GM20431 (cell line): Measurements from ENCODE around the gene ADAP1.

ENCODE experiments used
- in situ Hi-C: fragments of 300-500 bp; cut with MseI, MboI; formaldehyde crosslinking; loops from one replicate; pipeline ENCODE4 v1.15.0; 2020; ENCODE audit warnings: low sequenced_read_pairs; ENCODE audit not compliant: unreplicated experiment

ADAP1 gene

DNA sequence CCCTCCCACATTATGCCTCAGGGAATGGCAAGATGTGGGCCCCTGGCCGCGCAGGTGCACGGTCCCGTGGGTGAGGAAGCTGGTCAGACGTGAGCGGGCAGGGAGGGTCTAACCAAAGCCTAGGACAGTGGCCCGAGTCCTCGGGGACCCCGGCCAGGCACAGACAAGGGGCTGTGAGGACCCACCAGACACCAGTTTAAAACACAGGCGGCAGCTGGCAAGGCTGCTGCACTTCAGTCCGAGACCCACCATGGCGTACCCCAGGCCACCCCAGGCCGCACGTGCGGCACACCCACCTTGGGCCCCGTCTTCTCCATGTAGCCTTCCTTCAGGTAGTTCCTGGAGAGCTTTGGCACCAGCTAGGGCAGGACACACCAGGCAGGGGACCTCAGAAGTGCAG is 54.7 kb downstream of the ADAP1 start:
- in situ Hi-C loops: no loop called here

DNA sequence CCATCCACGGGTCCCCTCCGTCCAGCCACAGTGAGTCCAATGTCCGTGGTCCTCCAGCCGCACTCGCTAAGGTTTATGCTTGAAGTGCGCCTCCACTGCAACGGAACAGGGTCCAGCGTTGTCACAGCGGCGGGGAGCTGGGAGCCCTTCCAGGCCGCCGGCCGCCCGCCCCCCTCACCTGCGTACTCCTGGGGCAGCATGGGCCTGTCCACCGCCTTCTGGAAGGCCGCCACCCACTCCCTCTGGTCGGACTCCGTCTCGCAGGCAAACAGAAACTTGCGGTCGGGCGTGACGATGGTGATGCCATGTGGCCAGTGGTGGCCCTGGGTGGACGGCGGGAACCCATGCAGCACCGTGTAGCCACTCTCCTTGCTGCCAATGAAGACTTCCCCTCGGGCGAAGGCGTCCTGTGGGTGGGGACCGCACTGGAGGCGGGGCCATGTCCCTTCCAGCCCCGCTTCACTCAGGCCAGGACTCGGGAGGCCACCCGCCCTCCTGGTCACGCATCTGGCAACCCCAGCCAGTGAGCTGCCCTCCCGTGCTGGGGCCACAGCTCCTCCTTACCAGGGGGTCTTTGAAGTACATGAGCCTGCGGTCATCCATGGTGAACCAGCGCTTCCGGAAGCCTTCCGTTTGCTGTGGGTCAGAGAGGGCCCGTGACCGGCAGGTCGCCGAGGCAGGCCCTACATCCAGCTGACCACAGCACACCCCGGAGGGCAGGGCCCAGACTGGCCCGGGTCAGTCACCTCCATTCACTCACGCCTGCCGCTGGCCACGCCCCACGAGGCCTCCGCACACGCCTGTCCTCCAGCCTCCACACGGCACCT is 55.4 kb downstream of the ADAP1 start:
- in situ Hi-C loops: no loop called here

DNA sequence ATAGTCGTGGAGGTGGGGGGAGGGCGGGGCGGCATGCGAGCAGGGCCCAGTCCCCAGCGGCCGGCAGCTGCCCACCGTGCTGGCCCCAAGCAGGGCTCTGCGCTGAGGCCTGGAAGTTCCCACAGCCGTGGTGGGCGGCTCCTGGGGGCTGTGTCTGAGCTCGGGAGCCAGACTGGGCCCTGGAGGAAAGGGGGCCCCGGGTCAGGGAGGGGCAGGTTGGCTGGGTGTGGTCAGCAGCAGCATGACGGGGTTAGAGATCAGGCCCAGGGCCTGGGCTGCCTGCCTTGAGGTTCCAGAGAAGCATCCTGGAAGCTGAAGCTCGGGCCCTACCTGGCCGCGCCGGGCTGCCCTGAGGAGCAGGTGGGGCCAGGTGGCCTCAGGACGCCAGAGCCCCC is 56.0 kb downstream of the ADAP1 start:
- in situ Hi-C loops: no loop called here

DNA sequence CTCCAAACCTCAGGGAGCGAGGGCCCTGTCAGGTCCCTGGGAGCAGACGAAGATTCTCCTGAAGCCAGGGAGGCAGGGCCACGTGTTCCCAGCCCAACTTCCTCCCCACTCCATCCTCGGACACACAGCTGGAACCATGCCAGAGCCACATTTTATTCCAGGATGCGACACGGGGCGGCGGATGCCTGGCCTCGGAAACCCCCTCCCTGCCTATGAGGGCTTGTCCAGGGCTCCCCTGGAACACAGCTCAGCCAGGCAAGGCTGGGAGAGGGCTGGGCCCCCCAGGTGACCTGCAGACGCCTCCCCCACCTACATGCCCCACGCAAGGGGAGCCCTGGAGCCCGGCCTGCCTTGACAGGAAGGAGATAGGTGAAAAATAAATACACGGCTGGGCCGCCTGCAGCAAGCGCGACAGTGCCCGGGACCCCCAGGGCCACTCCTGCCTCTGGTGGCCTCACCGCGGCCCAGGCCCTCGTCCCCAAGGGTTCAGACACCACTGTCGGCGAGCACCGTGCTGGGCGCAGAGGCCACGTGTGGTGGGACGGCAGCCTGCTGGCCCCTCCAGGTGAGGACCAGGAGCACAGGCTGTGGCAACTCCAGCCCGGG is 56.6 kb downstream of the ADAP1 start:
- in situ Hi-C loops: no loop called here

DNA sequence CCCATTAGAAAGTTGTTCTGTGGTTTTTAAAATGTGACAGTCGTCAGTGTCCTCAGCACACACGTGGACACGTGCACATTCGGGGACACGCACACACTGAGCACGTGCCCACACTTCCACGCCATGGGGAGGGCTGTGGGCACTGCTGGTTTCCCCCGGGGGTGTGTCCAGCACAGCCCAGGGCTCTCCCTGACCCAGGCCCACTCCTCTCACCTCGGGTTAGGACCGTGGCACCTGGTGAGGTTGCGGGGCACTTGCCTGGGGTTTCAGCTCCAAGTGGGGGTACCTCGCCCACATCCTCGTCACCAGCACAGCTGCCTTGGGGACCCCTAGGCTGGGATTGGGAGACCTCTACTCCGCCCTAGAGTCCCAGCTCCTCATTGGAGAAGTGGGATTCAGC is 57.4 kb downstream of the ADAP1 start:
- in situ Hi-C loops: no loop called here

DNA sequence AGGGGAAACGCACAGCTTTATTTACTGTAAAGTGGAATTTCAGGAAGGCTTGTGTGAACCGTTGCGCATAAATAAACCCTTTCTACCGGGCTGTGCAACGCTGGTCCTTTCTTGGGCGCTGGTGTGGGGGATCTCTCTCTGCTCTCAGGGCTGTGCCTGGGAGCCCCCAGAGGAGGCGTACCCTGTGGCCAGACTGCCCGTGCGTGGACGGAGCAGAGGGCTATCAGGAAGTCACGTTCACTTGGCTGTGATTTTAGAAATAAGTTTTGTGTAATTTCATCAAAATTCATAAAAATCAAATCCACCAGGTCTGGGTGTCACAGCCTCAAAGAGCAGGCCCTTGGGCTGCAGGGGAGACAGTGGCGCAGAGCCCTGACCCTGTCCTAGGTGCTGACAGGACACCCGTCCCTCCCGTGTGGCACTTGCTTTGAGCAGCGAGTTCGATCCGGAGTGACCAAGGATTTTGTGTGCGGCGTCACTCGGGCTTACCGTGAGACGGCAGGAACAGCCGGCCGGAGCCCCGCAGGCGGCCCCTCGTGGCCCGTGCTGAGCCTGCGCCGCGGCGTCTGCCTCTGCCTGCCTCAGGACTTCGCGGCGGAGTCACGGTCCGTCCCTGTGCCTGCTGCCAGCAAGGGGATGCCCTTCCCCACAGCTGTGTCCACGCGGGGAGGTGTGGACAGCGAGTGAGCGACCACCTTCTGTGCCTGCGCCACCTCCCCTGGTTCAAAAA is 58.0 kb downstream of the ADAP1 start:
- in situ Hi-C loops: no loop called here

DNA sequence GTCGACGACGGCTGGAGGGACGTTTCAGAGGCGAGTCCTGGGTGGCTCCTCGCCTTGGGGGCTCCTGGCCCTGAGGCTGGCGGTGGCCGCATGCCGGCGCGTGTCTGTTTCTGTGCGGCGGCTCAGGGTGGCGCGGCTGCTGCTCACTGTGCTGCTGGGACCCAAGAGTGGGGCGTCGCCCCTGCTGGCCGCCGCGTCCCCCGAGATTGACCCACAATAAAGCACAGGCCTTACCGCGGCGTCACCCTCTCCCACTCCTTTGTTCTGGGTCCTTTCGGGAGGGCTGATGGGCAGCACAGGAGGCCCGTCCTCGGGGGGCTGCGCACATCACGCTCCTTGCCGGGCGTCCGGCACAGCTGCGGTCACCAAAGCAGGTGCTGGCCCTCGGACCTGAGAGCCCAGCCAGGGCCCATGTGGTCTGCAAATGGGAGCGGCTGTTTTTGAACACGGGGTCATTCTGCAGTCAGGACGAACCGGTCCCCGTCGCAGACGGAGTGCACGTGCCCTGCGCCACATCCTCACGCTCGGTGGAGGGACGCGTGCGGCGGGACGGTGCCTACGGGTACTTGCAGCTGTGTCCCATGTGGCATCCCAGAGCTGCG is 58.9 kb downstream of the ADAP1 start:
- in situ Hi-C loops: no loop called here

DNA sequence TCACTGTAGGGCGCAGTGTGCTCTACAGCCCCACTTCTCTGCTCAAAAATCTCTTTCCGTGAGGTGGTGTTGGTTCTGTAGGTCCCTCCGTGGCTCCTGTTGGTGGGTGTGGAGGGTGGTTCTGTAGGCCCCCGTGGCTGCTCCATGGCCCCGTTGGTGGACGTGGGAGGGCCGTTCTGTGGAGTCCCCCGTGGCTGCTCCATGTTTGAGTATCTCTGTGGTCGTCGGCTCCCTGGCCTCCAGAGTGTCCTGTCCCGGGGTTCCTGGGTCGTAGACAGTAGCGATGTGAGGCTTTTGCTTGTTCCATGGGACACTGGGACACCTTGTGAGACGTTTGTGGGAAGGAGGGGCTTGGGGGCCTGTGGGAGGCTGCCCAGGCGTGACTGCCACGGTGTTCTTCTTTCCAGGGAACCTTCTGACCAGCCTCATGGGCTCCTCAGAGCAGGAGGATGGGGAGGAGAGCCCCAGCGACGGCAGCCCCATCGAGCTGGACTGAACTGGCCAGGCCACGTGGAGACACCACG is 59.5 kb downstream of the ADAP1 start:
- in situ Hi-C loops: no loop called here

DNA sequence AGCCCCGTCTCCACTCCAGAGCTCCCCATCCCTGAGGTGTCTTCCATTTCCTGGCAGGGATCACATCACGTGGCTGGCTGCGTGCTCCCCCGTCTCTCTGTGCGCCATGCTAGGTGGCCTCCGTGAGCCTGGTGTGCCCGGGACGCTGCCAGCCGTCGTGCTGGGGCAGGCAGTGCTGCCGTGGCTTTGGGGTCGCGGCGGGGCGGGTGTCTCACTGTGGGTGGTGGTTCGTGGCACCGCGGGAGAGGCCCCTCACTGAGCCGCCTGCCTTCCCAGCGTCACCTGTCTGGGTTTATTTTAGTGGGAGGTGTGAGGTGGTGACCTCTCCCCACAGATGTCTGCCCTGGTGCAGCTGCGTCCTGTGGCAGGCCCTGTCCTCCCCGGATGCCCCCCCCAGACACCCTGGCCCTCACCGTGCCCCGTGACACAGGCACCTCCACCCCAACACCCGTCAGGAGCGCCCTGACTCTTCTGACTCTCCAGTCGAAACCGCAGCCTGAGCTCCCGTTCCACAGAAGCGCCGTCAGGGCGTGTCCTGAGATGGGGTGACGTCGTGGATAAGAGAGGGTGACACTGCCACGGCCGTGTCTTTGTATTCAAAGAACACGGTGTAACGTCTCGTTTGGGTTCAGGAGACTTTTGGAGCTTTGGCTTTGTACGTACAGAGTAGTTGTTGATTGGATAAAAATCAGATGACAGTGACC is 60.2 kb downstream of the ADAP1 start:
- in situ Hi-C loops: no loop called here

DNA sequence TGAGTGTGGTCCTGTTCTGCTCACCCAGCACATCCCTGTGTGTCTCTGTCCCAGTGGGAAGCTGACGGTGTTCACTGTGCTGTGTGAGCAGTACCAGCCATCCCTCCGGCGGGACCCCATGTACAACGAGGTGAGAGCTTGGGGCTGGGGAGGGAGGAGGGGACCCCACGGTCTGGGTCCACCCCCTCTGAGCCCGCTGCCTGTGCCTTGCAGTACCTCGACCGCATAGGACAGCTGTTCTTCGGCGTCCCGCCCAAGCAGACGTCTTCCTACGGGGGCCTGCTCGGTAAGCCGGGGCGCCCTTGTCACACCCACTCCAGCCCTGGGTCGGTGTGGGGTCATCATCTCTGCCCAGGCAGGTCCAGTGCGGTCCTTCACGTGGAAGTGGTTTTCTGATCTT is 60.8 kb downstream of the ADAP1 start:
- in situ Hi-C loops: no loop called here

DNA sequence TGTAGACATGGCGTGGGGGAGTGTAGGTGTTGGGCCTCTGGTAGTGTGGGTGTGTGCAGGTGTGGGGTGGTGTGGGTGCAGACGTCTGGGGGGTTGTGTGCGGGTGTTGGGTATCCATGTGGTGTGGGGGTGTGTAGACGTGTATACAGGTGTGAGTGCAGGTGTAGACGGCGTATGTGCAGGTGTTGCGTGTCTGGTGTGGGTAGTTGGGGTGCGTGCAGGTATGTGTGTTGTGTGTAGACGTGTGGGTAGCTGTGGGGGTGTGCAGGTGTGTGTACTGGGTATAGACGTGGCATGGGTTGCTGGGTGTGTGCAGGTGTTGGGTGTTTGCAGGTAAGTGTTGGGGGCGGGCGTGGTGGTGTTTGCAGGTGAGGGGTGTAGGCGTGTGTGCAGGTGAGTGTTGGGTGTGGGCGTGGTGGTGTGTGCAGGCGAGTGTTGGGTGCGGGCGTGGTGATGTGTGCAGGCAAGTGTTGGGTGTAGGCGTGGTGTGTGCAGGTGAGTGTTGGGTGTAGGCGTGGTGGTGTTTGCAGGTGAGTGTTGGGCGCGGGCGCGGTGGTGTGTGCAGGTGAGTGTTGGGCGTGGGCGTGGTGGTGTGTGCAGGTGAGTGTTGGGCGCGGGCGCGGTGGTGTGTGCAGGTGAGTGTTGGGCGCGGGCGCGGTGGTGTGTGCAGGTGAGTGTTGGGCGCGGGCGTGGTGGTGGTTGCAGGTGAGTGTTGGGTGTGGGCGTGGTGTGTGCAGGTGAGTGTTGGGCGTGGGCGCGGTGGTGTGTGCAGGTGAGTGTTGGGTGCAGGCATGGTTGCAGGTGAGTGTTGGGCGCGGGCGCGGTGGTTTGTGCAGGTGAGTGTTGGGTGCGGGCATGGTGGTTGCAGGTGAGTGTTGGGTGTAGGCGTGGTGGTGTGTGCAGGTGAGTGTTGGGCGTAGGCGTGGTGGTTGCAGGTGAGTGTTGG is 61.6 kb downstream of the ADAP1 start:
- in situ Hi-C loops: no loop called here

DNA sequence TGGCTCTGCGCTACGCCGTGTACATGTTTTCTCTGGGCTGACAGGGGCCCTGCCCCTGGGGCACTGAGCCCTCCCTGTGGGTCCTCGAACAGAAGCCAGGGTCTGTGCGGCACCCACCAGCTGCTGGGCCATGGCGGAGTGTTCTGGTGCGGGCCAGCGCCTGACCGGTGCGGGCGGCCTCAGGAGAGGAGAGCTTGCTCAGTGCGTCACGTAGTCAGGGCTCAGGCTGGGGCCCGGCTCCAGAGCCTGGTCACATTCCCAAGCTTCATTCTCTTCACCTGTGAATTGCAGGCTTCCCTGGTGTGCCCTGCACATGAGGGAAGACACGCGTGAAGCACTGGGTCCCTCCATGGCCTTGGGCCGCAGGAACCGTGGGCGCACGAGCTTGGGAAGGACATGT is 62.7 kb downstream of the ADAP1 start:
- in situ Hi-C loops: no loop called here

DNA sequence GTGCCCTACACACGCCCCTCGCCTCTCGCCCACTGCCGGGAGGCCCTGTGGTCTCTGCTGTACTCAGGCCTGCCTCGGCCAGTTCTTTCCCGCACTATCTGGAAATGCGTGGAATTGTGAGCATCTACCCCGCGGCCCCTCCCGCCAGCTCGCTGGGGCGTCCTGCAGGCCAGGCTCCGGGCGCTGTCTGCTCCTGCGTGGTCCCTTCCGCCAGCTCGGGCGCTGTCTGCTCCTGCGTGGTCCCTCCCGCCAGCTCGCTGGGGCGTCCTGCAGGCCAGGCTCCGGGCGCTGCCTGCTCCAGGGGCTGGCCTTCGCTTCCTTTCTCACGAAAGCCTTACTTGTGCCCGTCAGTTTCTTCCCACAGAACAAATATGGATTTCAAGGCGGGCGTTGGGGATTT is 63.2 kb downstream of the ADAP1 start:
- in situ Hi-C loops: no loop called here

DNA sequence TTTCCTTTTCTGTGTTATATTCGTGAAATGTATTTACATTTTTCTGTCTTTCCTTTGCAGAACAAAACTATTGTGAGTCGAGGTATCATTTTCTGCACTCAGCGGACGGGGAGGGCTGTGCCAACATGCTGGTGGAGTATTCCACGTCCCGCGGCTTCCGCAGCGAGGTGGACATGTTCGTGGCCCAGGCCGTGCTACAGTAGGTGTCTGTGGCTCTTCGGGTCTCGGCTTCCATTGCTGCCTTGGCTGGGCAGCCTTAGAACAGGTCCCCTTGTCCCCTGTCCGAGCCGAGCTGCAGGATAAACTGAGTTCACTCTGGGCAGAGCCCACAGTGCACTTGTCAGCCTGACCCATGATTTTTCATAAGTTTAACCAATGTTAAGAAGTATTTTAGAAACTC is 63.6 kb downstream of the ADAP1 start:
- in situ Hi-C loops: no loop called here

DNA sequence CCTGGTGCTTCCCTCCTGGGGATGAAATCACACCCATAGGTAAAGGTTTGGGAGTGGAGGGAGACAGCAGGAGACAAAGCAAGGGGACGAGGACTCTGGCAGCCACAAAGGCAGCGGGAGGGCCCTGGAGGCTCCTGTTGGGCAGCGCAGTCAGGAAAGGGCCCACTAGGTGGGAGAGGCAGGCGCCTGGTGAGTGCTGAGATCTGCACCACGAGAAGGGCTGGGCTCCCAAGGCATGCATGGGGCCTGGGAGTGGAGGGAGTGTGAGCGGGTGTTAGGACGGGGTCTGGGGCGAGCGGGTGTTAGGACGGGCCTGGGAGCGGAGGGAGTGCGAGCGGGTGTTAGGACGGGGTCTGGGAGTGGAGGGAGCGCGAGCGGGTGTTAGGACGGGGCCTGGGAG is 65.1 kb downstream of the ADAP1 start:
- in situ Hi-C loops: no loop called here

DNA sequence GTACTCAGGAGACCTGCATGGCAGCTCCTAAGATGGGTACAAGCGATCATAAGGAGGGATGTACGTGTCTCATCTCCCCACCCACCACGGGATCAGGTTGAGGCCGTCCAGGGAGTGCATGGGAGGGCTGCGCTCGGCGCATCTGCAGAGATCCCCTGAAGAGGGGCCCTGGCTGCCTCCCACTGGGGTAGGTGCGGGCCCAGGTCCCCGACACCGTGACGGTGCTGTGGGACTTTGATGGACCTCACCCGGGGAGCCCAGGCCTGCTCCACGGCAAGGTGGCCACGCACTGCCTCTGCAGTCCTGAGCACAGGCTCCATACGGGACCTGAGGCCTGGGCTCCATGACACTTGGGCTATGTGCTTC is 65.5 kb downstream of the ADAP1 start:
- in situ Hi-C loops: no loop called here

DNA sequence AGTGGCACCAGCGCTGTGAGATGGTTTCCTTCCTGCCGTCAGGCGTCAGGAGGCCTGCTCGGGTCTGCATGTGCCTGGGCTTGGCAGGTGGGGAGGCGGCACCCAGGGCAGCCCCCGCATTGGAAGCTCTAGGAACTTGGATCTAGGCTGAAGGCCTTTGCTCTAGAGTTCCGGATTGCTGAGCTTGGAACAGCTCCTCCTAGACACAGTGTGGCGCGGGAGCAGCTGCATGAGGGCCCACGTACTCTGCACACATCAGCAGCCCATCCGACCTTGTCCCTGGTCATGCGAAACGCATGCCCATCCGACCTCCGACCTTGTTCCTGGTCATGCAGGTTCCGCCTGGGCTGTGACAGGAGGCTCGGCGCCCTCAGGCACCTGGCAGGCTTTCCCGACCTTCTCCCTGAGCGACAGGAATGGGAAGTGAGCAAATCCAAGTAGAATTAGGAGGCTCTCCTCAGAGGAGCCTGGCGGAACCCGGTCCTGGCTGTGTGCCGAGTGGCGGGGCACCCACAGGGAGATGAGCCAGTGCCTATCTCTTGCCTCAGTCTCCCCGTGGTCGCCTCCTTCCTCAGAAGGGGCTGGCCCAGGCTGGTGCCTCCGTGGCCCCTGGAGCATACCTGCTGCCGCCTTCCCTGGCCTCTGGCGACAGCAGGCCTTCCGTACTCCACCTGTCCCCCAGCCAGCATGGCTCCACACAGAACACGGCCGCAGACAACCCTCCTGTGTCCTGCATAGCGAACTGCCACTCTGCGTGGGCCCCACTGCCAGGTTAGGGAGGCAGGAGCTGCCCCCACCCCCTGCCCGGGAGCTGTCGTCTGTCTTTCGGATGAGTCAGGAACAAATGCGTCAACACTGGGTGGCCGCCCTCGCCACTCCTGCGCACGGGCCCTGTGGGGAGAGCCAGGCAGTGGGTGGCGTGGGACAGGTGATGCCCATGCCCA is 66.1 kb downstream of the ADAP1 start:
- in situ Hi-C loops: no loop called here

DNA sequence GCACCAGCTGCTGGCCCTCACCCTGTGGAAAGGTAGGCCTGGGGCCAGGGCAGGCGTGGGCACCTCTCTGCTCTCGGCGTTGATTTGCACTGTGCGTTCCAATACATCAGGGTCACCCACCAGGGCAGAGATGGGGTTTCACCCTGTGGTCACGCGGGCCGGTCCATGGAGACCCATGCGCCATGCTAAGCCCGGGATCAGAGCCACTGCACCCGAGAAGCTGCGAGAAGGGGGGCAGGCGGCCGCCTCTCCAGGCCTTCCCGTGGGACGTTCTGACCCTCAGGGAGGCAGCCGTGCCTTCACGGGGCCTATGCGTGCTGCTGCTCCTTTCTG is 67.0 kb downstream of the ADAP1 start:
- in situ Hi-C loops: no loop called here
